EL (cell line): ENCODE measurements around the gene DNMT3A.
A peak's percentile ranks its signal among the peaks of the same experiment; 100 is the strongest.

ENCODE experiments used
- DNase-seq: peaks from one replicate; pipeline ENCODE4 v3.0.0-alpha.2; 2016

DNMT3A gene

GRCh38 chr2:25303633-25304236, 38.0 kb downstream of the DNMT3A start:
- DNase-seq: no peak

GRCh38 chr2:25302758-25303375, 38.9 kb downstream of the DNMT3A start:
- no peak for DNase-seq

GRCh38 chr2:25301453-25302352, 40.0 kb downstream of the DNMT3A start:
- peak; percentile 87 for DNase-seq

- no peak for DNase-seq
Observed at GRCh38 chr2:25300001-25300400, 41.7 kb downstream of the DNMT3A start.

GRCh38 chr2:25298776-25299431, 42.8 kb downstream of the DNMT3A start:
- DNase-seq: no peak

GRCh38 chr2:25297738-25298137, 44.0 kb downstream of the DNMT3A start:
- DNase-seq: no peak

- DNase-seq: no peak
Observed at GRCh38 chr2:25295621-25296020, 46.1 kb downstream of the DNMT3A start.

- peak; percentile 12 for DNase-seq
Observed at GRCh38 chr2:25294573-25295462, 46.9 kb downstream of the DNMT3A start.

- no peak for DNase-seq
Observed at GRCh38 chr2:25293958-25294562, 47.7 kb downstream of the DNMT3A start.

GRCh38 chr2:25293145-25293544, 48.6 kb downstream of the DNMT3A start:
- DNase-seq: no peak

GRCh38 chr2:25292408-25292807, 49.3 kb downstream of the DNMT3A start:
- no peak for DNase-seq

GRCh38 chr2:25290811-25291495, 50.8 kb downstream of the DNMT3A start:
- no peak for DNase-seq

- DNase-seq: no peak
Observed at GRCh38 chr2:25286723-25287483, 54.8 kb downstream of the DNMT3A start.

GRCh38 chr2:25286025-25286400, 55.7 kb downstream of the DNMT3A start:
- DNase-seq: peak; percentile 26

GRCh38 chr2:25285265-25286024, 56.3 kb downstream of the DNMT3A start:
- no peak for DNase-seq

- DNase-seq: no peak
Observed at GRCh38 chr2:25284756-25285155, 57.0 kb downstream of the DNMT3A start.

- DNase-seq: no peak
Observed at GRCh38 chr2:25283921-25284320, 57.8 kb downstream of the DNMT3A start.

GRCh38 chr2:25281941-25282340, 59.8 kb downstream of the DNMT3A start:
- no peak for DNase-seq

GRCh38 chr2:25281522-25281921, 60.2 kb downstream of the DNMT3A start:
- DNase-seq: no peak
